ENCODE results near the gene GRIK2.

DNA sequence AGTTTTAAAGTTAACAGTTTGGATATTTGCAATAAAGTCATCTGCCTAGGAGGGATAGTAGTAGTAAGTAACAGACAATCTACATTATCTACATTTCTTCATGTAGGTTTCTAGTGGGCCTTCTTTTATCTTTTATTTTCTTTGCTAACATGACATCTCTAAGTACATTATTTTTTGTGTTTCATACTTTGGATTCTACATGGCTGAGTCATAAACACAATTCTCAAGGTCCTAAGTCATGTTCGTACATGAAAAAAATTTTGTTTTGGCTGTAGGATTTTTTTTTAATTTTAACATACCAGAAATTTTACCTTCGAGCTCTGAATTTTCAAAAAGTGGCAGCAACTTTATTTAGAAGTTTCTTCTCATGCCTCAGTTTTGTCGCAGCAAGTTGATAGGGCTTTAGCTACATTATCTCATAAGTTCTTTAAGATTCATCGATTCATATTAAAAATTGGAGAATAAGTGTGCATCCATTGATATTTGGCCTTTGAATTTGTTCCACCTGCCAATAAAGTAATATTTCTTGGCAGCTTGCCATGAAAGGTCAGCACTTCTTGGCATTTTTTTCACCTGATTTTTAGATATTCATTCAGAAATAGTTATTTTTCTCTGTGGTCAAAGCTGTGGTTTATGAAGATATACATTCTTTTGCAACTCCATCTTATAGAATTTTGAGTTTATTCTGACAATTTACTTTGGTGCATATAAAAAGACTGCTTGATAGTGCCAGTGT is 146.2 kb downstream of the GRIK2 start:
- TF ChIP-seq, protein P1, sequence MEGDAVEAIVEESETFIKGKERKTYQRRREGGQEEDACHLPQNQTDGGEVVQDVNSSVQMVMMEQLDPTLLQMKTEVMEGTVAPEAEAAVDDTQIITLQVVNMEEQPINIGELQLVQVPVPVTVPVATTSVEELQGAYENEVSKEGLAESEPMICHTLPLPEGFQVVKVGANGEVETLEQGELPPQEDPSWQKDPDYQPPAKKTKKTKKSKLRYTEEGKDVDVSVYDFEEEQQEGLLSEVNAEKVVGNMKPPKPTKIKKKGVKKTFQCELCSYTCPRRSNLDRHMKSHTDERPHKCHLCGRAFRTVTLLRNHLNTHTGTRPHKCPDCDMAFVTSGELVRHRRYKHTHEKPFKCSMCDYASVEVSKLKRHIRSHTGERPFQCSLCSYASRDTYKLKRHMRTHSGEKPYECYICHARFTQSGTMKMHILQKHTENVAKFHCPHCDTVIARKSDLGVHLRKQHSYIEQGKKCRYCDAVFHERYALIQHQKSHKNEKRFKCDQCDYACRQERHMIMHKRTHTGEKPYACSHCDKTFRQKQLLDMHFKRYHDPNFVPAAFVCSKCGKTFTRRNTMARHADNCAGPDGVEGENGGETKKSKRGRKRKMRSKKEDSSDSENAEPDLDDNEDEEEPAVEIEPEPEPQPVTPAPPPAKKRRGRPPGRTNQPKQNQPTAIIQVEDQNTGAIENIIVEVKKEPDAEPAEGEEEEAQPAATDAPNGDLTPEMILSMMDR (IDR thresholded peaks at IDR 0.05): no peak
- no peak for TF ChIP-seq POLR2A (IDR thresholded peaks at IDR 0.05)

All from ovary (tissue), 3 donors.